GM12878 (cell line): Measurements from ENCODE around the gene MRPS18B. TPM values are rescaled to one million over a fixed set of nuclear protein-coding genes. Genes with fewer than 3 reads are reported as not detected.

Source experiments
- ATAC-seq: fragments of 200-7000 bp; cut with Tn5 transposase; 3 replicates; pipeline ENCODE4 v1.9.1; 2020; ENCODE audit warnings: mild to moderate bottlenecking, moderate library complexity
- BruUV-seq: library from RNA; stranded (reverse); fragments of 400-500 nt; replicated peaks from 2 replicates; lab custom pipeline; 2021; lab: Mats Ljungman, UMichigan
- CTCF ChIA-PET: fragments of 300-600 bp; sonication (Branson Sonifier 250); formaldehyde crosslinking; extraction: SDS; loops from one replicate; lab custom pipeline; 2021; ENCODE audit warnings: inconsistent platforms; lab: Yijun Ruan, JAX
- POLR2A ChIA-PET: fragments of 350-600 bp; formaldehyde crosslinking; extraction: SDS; loops from one replicate; lab custom pipeline; 2021; ENCODE audit warnings: inconsistent platforms; lab: Charles Lee
- RAD21 ChIA-PET: fragments of 300-600 bp; sonication (Branson Sonifier 250); formaldehyde crosslinking; loops from one replicate; lab custom pipeline; 2023; ENCODE audit warnings: antibody characterized with exemption; ENCODE audit not compliant: unreplicated experiment; lab: Charles Lee
- SMC1A ChIA-PET: fragments of 300-600 bp; sonication (Branson Sonifier 250); formaldehyde crosslinking; loops from one replicate; lab custom pipeline; 2023; ENCODE audit not compliant: unreplicated experiment, uncharacterized antibody; lab: Charles Lee
- DNase-seq: peaks from one replicate; pipeline ENCODE4 v3.0.0-alpha.2; 2011; ENCODE audit warnings: low read depth, low spot score
- FAIRE-seq: peaks from 3 replicates; lab custom pipeline; 2011; peaks lifted over from hg19 to GRCh38; lab: Jason Lieb, UNC
- H2AFZ ChIP-seq: 2 replicates; pipeline ENCODE4 v1.6.0; 2011; ENCODE audit warnings: low read depth, low read length, control low read depth; ENCODE audit not compliant: control insufficient read depth
- H3K27ac ChIP-seq: 2 replicates; pipeline ENCODE4 v1.5.1; 2011; ENCODE audit warnings: control low read depth; ENCODE audit not compliant: control insufficient read depth, insufficient read depth
- H3K27me3 ChIP-seq, 2 experiments: replicated peaks in 1 of 2; 2 replicates each; pipeline versions ENCODE4 v1.6.0 to v1.6.1; 2011; ENCODE audit warnings: low read length in 1 of 2; ENCODE audit not compliant: control insufficient read depth in 2 of 2, insufficient read depth in 2 of 2
- H3K36me3 ChIP-seq, 2 experiments: 2 replicates each; pipeline ENCODE4 v1.5.1; 2011; ENCODE audit warnings: low read length in 1 of 2; ENCODE audit not compliant: control insufficient read depth in 2 of 2, insufficient read depth in 2 of 2
- H3K4me1 ChIP-seq: 2 replicates; pipeline ENCODE4 v1.6.1; 2011; ENCODE audit warnings: mild to moderate bottlenecking, low read length, moderate library complexity, mixed read lengths; ENCODE audit not compliant: control insufficient read depth, insufficient read depth
- H3K4me2 ChIP-seq: 2 replicates; pipeline ENCODE4 v1.6.0; 2011; ENCODE audit warnings: control low read depth; ENCODE audit not compliant: control insufficient read depth, insufficient read depth
- H3K4me3 ChIP-seq: fragments of 200-600 bp; sonication (generic); 2 replicates; pipeline ENCODE4 v1.5.1; 2016
- H3K79me2 ChIP-seq: 2 replicates; pipeline ENCODE4 v1.6.0; 2011; ENCODE audit warnings: low read length; ENCODE audit not compliant: control insufficient read depth, insufficient read depth
- H3K9ac ChIP-seq: 2 replicates; pipeline ENCODE4 v1.8.0; 2011; ENCODE audit warnings: low read length, control low read depth, mixed read lengths; ENCODE audit not compliant: control insufficient read depth, insufficient read depth
- H3K9me3 ChIP-seq: replicated peaks from 3 replicates; pipeline ENCODE4 v1.5.1; 2011; ENCODE audit warnings: mild to moderate bottlenecking, low read length; ENCODE audit not compliant: control insufficient read depth, insufficient read depth
- H4K20me1 ChIP-seq: 2 replicates; pipeline ENCODE4 v1.6.0; 2011; ENCODE audit not compliant: control insufficient read depth, insufficient read depth
- CREM ChIP-seq: IDR thresholded peaks from 2 replicates; pipeline ENCODE4 v1.6.1; 2014; ENCODE audit warnings: antibody characterized with exemption, low read depth
- POLR2AphosphoS5 ChIP-seq: IDR thresholded peaks from 2 replicates; pipeline ENCODE4 v1.6.1; 2011; ENCODE audit warnings: mild to moderate bottlenecking, low read length, inconsistent platforms
- ZBED1 ChIP-seq: IDR thresholded peaks from 2 replicates; pipeline ENCODE4 v1.6.1; 2016; ENCODE audit warnings: borderline replicate concordance
- WGBS: methylation state at CpG from one replicate; pipeline ENCODE4 v1.1.6; 2016; ENCODE audit warnings: low lambda C conversion rate; ENCODE audit not compliant: insufficient replicate concordance, insufficient coverage; ENCODE audit errors: missing lambda C conversion rate; 5-methylcytosine and 5-hydroxymethylcytosine counted together
- in situ Hi-C: fragments of 300-500 bp; cut with MboI; formaldehyde crosslinking; loops from 9 replicates; pipeline ENCODE4 v1.14.3; 2018; ENCODE audit warnings: mixed read lengths
- intact Hi-C: fragments of 100-400 bp; cut with micrococcal nuclease; formaldehyde crosslinking; loops from one replicate; pipeline ENCODE4 v1.14.2; 2022; ENCODE audit not compliant: unreplicated experiment
- polyA plus RNA-seq, 11 experiments: library from polyadenylated mRNA; depleted of rRNA in 4 of 11; unstranded in 6 of 11; stranded (reverse) in 5 of 11; fragments of >200 nt; fragmentation: Nextera tagmentation in 4 of 11; fragmentation: Illumina TruSeq in 1 of 11; extraction: Ambion mirVana in 4 of 11; extraction: Trizol in 1 of 11; gene quantifications; 1 replicate in 1 of 11; 2 replicates in 10 of 11; pipeline versions ENCODE4 v1.2.1 to v1.2.3, GENCODE V29; 2011 to 2016; ENCODE audit warnings: inconsistent platforms in 2 of 11, missing spikeins in 2 of 11, low read depth in 1 of 11
- total RNA-seq, 4 experiments: library from RNA; depleted of rRNA in 3 of 4; stranded (reverse); fragments of >200 nt in 3 of 4; fragmentation: Illumina TruSeq in 1 of 4; extraction: Trizol in 1 of 4; gene quantifications; 2 replicates each; pipeline versions ENCODE4 v1.2.1 to v1.2.3, GENCODE V29; 2013 to 2021

MRPS18B gene
- total and polyA plus RNA-seq, 10 of the 15 experiments (the other 5 are each of a cell fraction or from before 2014, with no cell fraction given), result 80.9 to 259 (median 140) TPM

DNA sequence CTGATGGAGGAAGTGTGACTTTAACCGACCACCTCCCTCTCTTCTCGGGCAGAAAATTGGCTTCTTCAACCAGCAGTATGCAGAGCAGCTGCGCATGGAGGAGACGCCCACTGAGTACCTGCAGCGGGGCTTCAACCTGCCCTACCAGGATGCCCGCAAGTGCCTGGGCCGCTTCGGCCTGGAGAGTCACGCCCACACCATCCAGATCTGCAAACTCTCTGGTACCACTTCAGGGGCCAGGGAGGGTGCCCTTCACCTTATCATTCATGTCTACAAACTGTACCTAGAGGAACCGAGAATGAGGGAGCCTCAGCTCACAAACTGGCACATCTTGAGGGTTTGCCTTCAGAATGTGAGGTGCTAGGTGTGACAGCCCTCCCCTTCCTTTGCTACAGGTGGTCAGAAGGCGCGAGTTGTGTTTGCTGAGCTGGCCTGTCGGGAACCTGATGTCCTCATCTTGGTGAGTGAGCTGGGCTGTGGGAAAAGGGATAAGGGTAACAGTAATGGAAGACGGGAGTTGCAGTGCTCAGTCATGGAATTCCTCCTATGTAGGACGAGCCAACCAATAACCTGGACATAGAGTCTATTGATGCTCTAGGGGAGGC, 27.8 kb upstream of the MRPS18B start:
- ChIA-PET POLR2A (no interaction called here), SMC1A (interaction anchor here (0.6 to 1.7 kb wide), 5 partner anchors 7 to 48 kb away, joined by 3 to 4 read pairs (median 4); no protein-coding TSS in a partner anchor), CTCF (interaction anchor here (0.8 to 1.5 kb wide), 3 partner anchors 48 to 107 kb away, joined by 3 to 4 read pairs (median 3); no protein-coding TSS in a partner anchor), RAD21 (no interaction called here)
- ATAC-seq, result no peak
- intact Hi-C loops, result no loop called here
- TF ChIP-seq CREM (no peak), POLR2AphosphoS5 (0 out of 2 replicates have a peak, but pooled peaks have one; percentile 23)
- H3K4me1 ChIP-seq, result no peaks in the 10 kb centered on the region
- BruUV-seq, result no TSS peak
- H4K20me1 ChIP-seq, result no peaks in the 10 kb centered on the region
- H3K36me3 ChIP-seq, result peaks cover 27 to 34% of the 10 kb centered on the region in 2 experiments
- in situ Hi-C loops, result no loop called here
- H3K79me2 ChIP-seq, result no peaks in the 10 kb centered on the region
- H3K27me3 ChIP-seq, result no peaks in the 10 kb centered on the region
- H3K4me2 ChIP-seq, result no peak overlapping the region
- H3K9me3 ChIP-seq, result no peaks in the 10 kb centered on the region
- H2AFZ ChIP-seq, result no peak overlapping the region
- H3K27ac ChIP-seq, result no peak overlapping the region
- WGBS, result 95% methylated on average over 15 of the region's 15 CpGs
- no peak for DNase-seq
- FAIRE-seq, result no peak
- no peak overlapping the region for H3K9ac ChIP-seq
- no peak overlapping the region for H3K4me3 ChIP-seq

DNA sequence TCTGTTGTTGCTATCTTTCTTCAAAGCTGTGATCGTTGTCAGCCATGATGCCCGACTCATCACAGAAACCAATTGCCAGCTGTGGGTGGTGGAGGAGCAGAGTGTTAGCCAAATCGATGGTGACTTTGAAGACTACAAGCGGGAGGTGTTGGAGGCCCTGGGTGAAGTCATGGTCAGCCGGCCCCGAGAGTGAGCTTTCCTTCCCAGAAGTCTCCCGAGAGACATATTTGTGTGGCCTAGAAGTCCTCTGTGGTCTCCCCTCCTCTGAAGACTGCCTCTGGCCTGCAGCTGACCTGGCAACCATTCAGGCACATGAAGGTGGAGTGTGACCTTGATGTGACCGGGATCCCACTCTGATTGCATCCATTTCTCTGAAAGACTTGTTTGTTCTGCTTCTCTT, 27.1 kb upstream of the MRPS18B start:
- Histone ChIP-seq H3K36me3 (peaks cover 23 to 27% of the 10 kb centered on the region in 2 experiments), H3K4me1 (no peaks in the 10 kb centered on the region), H3K79me2 (no peaks in the 10 kb centered on the region), H3K27ac (no peak overlapping the region), H3K4me2 (no peak overlapping the region), H3K27me3 (no peaks in the 10 kb centered on the region), H3K9me3 (no peaks in the 10 kb centered on the region), H3K4me3 (no peak overlapping the region), H3K9ac (no peak overlapping the region), H2AFZ (no peak overlapping the region), H4K20me1 (no peaks in the 10 kb centered on the region)
- 83% methylated on average over 8 of the region's 8 CpGs for WGBS
- intact Hi-C loops (no loop called here), in situ Hi-C loops (no loop called here)
- FAIRE-seq, result no peak
- TF ChIP-seq POLR2AphosphoS5, result 0 out of 2 replicates have a peak, but pooled peaks have one; percentile 6
- TF ChIP-seq ZBED1, result no peak
- no peak for ATAC-seq
- CTCF ChIA-PET, result interaction anchor here (0.7 to 2.1 kb wide), 6 partner anchors 10 to 107 kb away, joined by 3 to 6 read pairs (median 3); partner anchors contain the start of gene PRR3
- SMC1A ChIA-PET, result interaction anchor here (0.6 to 1.7 kb wide), 4 partner anchors 8 to 49 kb away, joined by 3 to 4 read pairs (median 4); no protein-coding TSS in a partner anchor
- POLR2A ChIA-PET, result interaction anchor here (0.7 to 1.2 kb wide), 2 partner anchors 8 to 49 kb away, joined by 3 to 5 read pairs; no protein-coding TSS in a partner anchor
- RAD21 ChIA-PET, result no interaction called here
- BruUV-seq, result no TSS peak
- DNase-seq, result no peak
